Panc1 (cell line): ENCODE results near the gene THRB. TPM values are rescaled to one million over a fixed set of nuclear protein-coding genes. Genes with fewer than 3 reads are reported as not detected.

Experiments used
- ATAC-seq: fragments of 200-7000 bp; cut with Tn5 transposase; 2 replicates; pipeline ENCODE4 v1.9.1; 2020; ENCODE audit warnings: mild to moderate bottlenecking, moderate library complexity
- BruUV-seq: library from RNA; stranded (reverse); fragments of 400-500 nt; replicated peaks from 2 replicates; lab custom pipeline; 2021; lab: Mats Ljungman, UMichigan
- CTCF ChIA-PET: fragments of 300-600 bp; sonication (Branson Sonifier 250); formaldehyde crosslinking; loops from one replicate; lab custom pipeline; 2022; ENCODE audit warnings: antibody characterized with exemption; lab: Charles Lee
- POLR2A ChIA-PET: fragments of 300-600 bp; sonication (Branson Sonifier 250); formaldehyde crosslinking; loops from one replicate; lab custom pipeline; 2022; ENCODE audit warnings: antibody characterized with exemption; lab: Charles Lee
- DNase-seq: peaks from one replicate; pipeline ENCODE4 v3.0.0-alpha.2; 2010; ENCODE audit warnings: low read depth, low spot score
- H3K27ac ChIP-seq: 2 replicates; pipeline ENCODE4 v1.5.1; 2011; ENCODE audit warnings: mild to moderate bottlenecking, low read length, inconsistent platforms
- H3K27me3 ChIP-seq: fragments of 200-500 bp; sonication (Bioruptor generic); 2 replicates; pipeline ENCODE4 v1.6.0; 2014; ENCODE audit warnings: low read length, inconsistent platforms; ENCODE audit not compliant: control insufficient read depth, insufficient read depth
- H3K36me3 ChIP-seq: fragments of 200-500 bp; sonication (Bioruptor generic); 2 replicates; pipeline ENCODE4 v1.5.1; 2014; ENCODE audit warnings: inconsistent platforms, mild to moderate bottlenecking, low read length, moderate library complexity; ENCODE audit not compliant: control insufficient read depth, insufficient read depth
- H3K4me1 ChIP-seq: 2 replicates; pipeline ENCODE4 v1.5.1; 2011; ENCODE audit warnings: inconsistent platforms, mild to moderate bottlenecking, low read length, moderate library complexity; ENCODE audit not compliant: control insufficient read depth, insufficient read depth
- H3K4me3 ChIP-seq, 2 experiments: 2 replicates each; pipeline ENCODE4 v1.5.1; 2011 to 2012; ENCODE audit warnings: low read depth in 2 of 2, low read length in 2 of 2, mild to moderate bottlenecking in 2 of 2, inconsistent platforms in 1 of 2, moderate library complexity in 1 of 2
- H3K9me3 ChIP-seq: fragments of 200-500 bp; sonication (Bioruptor generic); 2 replicates; pipeline ENCODE4 v1.5.1; 2014; ENCODE audit warnings: low read depth, mild to moderate bottlenecking, inconsistent platforms, low read length, moderate library complexity; ENCODE audit not compliant: control insufficient read depth, insufficient read depth
- CTCF ChIP-seq: fragments of 450-650 bp; IDR thresholded peaks from 2 replicates; pipeline ENCODE4 v1.5.1; 2017; ENCODE audit warnings: mild to moderate bottlenecking
- POLR2AphosphoS5 ChIP-seq: IDR thresholded peaks from 2 replicates; pipeline ENCODE4 v1.6.1; 2012; ENCODE audit warnings: mild to moderate bottlenecking, low read depth, low read length, moderate library complexity
- REST ChIP-seq, 2 experiments: IDR thresholded peaks; 2 replicates each; pipeline ENCODE4 v1.6.1; 2011 to 2012; ENCODE audit warnings: low read depth in 2 of 2, control low read depth in 1 of 2, low read length in 1 of 2, mild to moderate bottlenecking in 1 of 2, moderate library complexity in 1 of 2; ENCODE audit not compliant: insufficient read depth in 1 of 2
- SIN3A ChIP-seq: IDR thresholded peaks from 2 replicates; pipeline ENCODE4 v1.6.1; 2012; ENCODE audit warnings: low read depth, mild to moderate bottlenecking, low read length, moderate library complexity, borderline replicate concordance; ENCODE audit not compliant: insufficient read depth
- TCF7L2 ChIP-seq: IDR thresholded peaks from 2 replicates; pipeline ENCODE4 v1.6.1; 2011; ENCODE audit warnings: mild to moderate bottlenecking, low read depth, low read length, inconsistent platforms
- in situ Hi-C: cut with HindIII; loops from 2 replicates; pipeline ENCODE4 v1.10.0; 2016; ENCODE audit warnings: low sequenced_read_pairs, low pct_unique_long_range_greater_than_20kb
- intact Hi-C: fragments of 100-400 bp; cut with micrococcal nuclease; formaldehyde crosslinking; loops from one replicate; pipeline ENCODE4 v1.10.0; 2022; ENCODE audit not compliant: unreplicated experiment
- total RNA-seq: library from RNA; stranded (reverse); gene quantifications from one replicate; pipeline ENCODE4 v1.2.1, GENCODE V29; 2021; ENCODE audit not compliant: unreplicated experiment

Gene THRB
- total RNA-seq, 1 experiment from 2014 or later = 3.9 TPM

GRCh38 chr3:24332092-24332491 is 162.6 kb downstream of the THRB start:
- DNase-seq = no peak
- no peaks in the 10 kb centered on the region for H3K36me3 ChIP-seq
- TF ChIP-seq CTCF = no peak
- no peak for TF ChIP-seq REST (IDR thresholded peaks at IDR 0.05; ENCODE audit: insufficient read depth in 1 of 2, low read depth in 2 of 2, low read length in 1 of 2)
- TF ChIP-seq TCF7L2 = no peak
- TF ChIP-seq SIN3A = no peak
- TF ChIP-seq POLR2AphosphoS5 = no peak
- ChIA-PET CTCF (no interaction called here), POLR2A (no interaction called here)
- H3K4me1 ChIP-seq = no peaks in the 10 kb centered on the region
- no peak overlapping the region for H3K27ac ChIP-seq
- H3K9me3 ChIP-seq = no peaks in the 10 kb centered on the region
- in situ Hi-C loops (no loop called here), intact Hi-C loops (no loop called here)
- BruUV-seq = no TSS peak
- H3K27me3 ChIP-seq = no peaks in the 10 kb centered on the region
- ATAC-seq = no peak
- H3K4me3 ChIP-seq = no peak overlapping the region

GRCh38 chr3:24323272-24323671 is 171.4 kb downstream of the THRB start:
- no peaks in the 10 kb centered on the region for H3K4me1 ChIP-seq
- TF ChIP-seq CTCF = no peak
- TF ChIP-seq SIN3A = no peak
- no peak for TF ChIP-seq REST (IDR thresholded peaks at IDR 0.05; ENCODE audit: insufficient read depth in 1 of 2, low read depth in 2 of 2, low read length in 1 of 2)
- TF ChIP-seq POLR2AphosphoS5 = no peak
- TF ChIP-seq TCF7L2 = no peak
- POLR2A ChIA-PET = no interaction called here
- no peaks in the 10 kb centered on the region for H3K27me3 ChIP-seq
- no peak overlapping the region for H3K4me3 ChIP-seq
- no peaks in the 10 kb centered on the region; the same call in 1 of the 2 replicates for H3K9me3 ChIP-seq
- no peaks in the 10 kb centered on the region for H3K36me3 ChIP-seq
- intact Hi-C loops (no loop called here), in situ Hi-C loops (no loop called here)
- CTCF ChIA-PET = no interaction called here
- DNase-seq (no peak), ATAC-seq (no peak)
- H3K27ac ChIP-seq = no peak overlapping the region
- BruUV-seq = no TSS peak
